T-helper 17 cell (primary cell): ENCODE results near the gene CEMIP. TPM values are rescaled to one million over a fixed set of nuclear protein-coding genes. Genes with fewer than 3 reads are reported as not detected.

Source experiments
- ATAC-seq: fragments of 150-1000 bp; cut with Tn5 transposase; 2 replicates; pipeline ENCODE4 v1.10.0; 2021; ENCODE audit warnings: mild to moderate bottlenecking, moderate library complexity
- DNase-seq, 3 donors: peaks; one replicate each; pipeline versions ENCODE4 v3.0.0 to v3.0.0-alpha.2; 2020 to 2021
- H3K9me3 ChIP-seq: one replicate; pipeline ENCODE4 v1.7.0; 2013; ENCODE audit warnings: low read length, mild to moderate bottlenecking; ENCODE audit not compliant: control insufficient read depth, poor library complexity, severe bottlenecking
- H3K27ac Mint-ChIP-seq: one replicate; pipeline ENCODE4 v1.8.0; 2022; ENCODE audit warnings: mild to moderate bottlenecking, moderate library complexity, mixed read lengths
- H3K27me3 Mint-ChIP-seq: one replicate; pipeline ENCODE4 v1.8.0; 2022; ENCODE audit warnings: mixed read lengths
- H3K36me3 Mint-ChIP-seq: one replicate; pipeline ENCODE4 v1.8.0; 2022; ENCODE audit warnings: low read depth, mixed read lengths
- H3K4me1 Mint-ChIP-seq: one replicate; pipeline ENCODE4 v1.8.0; 2022; ENCODE audit warnings: mild to moderate bottlenecking, mixed read lengths
- H3K4me3 Mint-ChIP-seq: one replicate; pipeline ENCODE4 v1.8.0; 2022; ENCODE audit warnings: mild to moderate bottlenecking, moderate library complexity, mixed read lengths
- total RNA-seq, 4 donors: library from RNA in 2 of 4; stranded (reverse) in 2 of 4; gene quantifications; one replicate each; pipeline ENCODE4 v1.2.3 and lab custom pipeline; 2022 to 2026

CEMIP gene
- total RNA-seq, 2 donors from 2014 or later = 0.15 to 0.42 TPM

- Mint-ChIP-seq H3K4me3 (no peak overlapping the region), H3K4me1 (peaks cover 7% of the 10 kb centered on the region), H3K27me3 (peaks cover 10% of the 10 kb centered on the region), H3K36me3 (peaks cover 3% of the 10 kb centered on the region), H3K27ac (no peak overlapping the region)
- no peak for DNase-seq
- ATAC-seq = no peak
- H3K9me3 ChIP-seq = no peaks in the 10 kb centered on the region
Measured at GRCh38 chr15:80887148-80887547, 108.0 kb downstream of the CEMIP start.

DNA sequence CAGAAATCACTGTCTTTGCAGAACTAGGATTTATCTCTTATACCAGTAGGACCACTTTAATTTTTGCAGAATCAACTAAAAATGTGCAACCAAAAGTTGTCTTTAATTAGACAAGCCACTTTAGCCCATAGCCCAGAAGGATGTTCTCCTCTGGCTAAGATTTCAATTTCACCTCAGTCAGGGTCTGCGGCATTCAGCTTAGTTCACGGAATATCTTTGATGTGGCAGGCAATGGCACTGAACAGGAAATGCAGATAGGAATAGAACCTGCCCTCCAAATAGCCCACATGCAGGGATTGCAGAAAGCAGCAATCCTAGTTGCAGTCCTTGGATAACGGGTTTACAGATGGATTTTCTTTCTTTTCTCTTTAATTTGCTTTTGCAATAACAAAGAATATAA is 109.7 kb downstream of the CEMIP start:
- Mint-ChIP-seq H3K4me1 (peaks cover 7% of the 10 kb centered on the region), H3K27ac (no peak overlapping the region), H3K27me3 (peaks cover 10% of the 10 kb centered on the region), H3K4me3 (no peak overlapping the region), H3K36me3 (peaks cover 3% of the 10 kb centered on the region)
- no peak for DNase-seq
- ATAC-seq = no peak
- no peaks in the 10 kb centered on the region for H3K9me3 ChIP-seq

DNA sequence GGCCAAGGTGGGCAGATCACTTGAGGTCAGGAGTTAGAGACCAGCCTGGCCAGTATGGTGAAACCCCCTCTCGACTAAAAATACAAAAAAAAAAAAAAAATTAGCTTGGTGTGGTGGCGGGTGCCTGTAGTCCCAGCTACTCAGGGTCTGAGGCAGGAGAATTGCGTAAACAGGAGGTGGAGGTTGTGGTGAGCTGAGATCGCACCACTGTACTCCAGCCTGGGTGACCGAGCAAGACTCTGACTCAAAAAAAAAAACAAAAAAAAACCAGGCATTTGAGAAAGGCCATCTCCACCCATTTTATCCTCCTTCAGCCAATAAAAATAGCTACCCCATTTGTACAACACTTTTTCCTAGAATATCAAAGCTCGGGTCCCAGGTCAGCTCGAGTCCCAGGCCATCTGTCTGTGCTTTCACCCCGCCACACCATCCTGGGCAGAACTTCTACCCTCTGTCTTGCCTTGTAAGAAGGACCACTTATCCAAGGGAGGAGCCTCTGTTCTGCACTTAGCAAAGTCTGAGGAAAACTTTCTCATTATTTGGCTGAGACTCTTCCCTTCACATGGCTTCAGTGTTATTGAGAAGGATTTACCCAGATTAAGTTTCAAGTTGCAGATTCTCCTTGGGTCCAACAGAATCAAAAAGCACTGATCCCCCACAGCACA is 111.3 kb downstream of the CEMIP start:
- no peak overlapping the region for H3K4me3 Mint-ChIP-seq
- no peaks in the 10 kb centered on the region for H3K9me3 ChIP-seq
- peaks cover 3% of the 10 kb centered on the region for H3K36me3 Mint-ChIP-seq
- peaks cover 10% of the 10 kb centered on the region for H3K27me3 Mint-ChIP-seq
- H3K4me1 Mint-ChIP-seq = peaks cover 7% of the 10 kb centered on the region
- no peak for ATAC-seq
- H3K27ac Mint-ChIP-seq = no peak overlapping the region
- DNase-seq = no peak

- no peak for ATAC-seq
- peaks cover 4% of the 10 kb centered on the region for H3K4me1 Mint-ChIP-seq
- no peak overlapping the region for H3K27ac Mint-ChIP-seq
- H3K36me3 Mint-ChIP-seq = peaks cover under 1% of the 10 kb centered on the region
- DNase-seq = no peak
- no peak overlapping the region for H3K4me3 Mint-ChIP-seq
- no peaks in the 10 kb centered on the region for H3K9me3 ChIP-seq
- H3K27me3 Mint-ChIP-seq = peaks cover 5% of the 10 kb centered on the region
Measured at GRCh38 chr15:80891006-80891405, 111.8 kb downstream of the CEMIP start.

GRCh38 chr15:80892414-80892813 is 113.2 kb downstream of the CEMIP start:
- DNase-seq (no peak), ATAC-seq (no peak)
- Mint-ChIP-seq H3K4me1 (peaks cover 4% of the 10 kb centered on the region), H3K27me3 (no peaks in the 10 kb centered on the region), H3K4me3 (no peak overlapping the region), H3K36me3 (no peaks in the 10 kb centered on the region), H3K27ac (no peak overlapping the region)
- no peaks in the 10 kb centered on the region for H3K9me3 ChIP-seq

DNA sequence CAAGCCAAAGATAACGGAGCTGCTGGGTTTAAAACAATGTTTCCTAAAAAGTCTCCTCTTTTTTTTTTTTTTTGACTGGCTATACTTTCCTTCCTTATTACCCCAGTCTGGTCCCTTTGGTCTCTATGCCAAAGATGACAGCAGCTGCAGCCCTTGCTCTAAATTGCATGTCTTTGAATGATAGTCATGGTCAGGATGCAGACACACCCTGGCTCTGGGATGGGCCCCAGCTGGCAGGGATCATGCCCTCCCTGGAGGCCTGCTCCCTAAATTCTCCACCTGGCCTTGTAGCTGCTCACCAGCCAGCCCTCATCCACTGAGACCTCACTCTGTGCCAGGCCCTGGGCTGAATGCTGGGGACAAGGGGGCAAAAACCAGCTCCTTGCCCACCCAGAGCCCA is 114.6 kb downstream of the CEMIP start:
- Mint-ChIP-seq H3K36me3 (no peaks in the 10 kb centered on the region), H3K27me3 (no peaks in the 10 kb centered on the region), H3K4me1 (peaks cover 2% of the 10 kb centered on the region), H3K27ac (no peak overlapping the region), H3K4me3 (no peak overlapping the region)
- no peaks in the 10 kb centered on the region for H3K9me3 ChIP-seq
- ATAC-seq (no peak), DNase-seq (no peak)

DNA sequence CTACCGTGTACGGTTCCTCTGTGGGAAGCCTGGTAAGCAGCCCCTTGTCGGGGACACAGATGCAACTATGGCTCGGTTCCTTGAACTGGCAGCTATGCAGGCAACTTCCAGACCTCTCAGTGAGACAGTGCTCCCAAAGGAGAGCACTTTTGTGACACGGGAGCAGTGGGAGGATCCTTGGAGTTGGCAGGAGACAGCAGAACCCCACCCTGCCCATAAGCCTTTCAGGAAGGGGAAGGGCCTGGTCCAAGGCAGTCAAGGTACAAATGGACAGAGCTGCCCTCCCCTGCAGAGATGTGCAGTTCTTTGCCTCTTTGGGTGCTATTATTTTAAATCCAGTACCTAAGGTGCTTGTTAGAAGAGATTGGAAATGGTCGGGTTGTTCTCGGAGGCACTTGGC is 115.9 kb downstream of the CEMIP start:
- no peak for DNase-seq
- Mint-ChIP-seq H3K27ac (no peak overlapping the region), H3K4me1 (no peaks in the 10 kb centered on the region), H3K4me3 (no peak overlapping the region), H3K27me3 (no peaks in the 10 kb centered on the region), H3K36me3 (no peaks in the 10 kb centered on the region)
- no peak for ATAC-seq
- H3K9me3 ChIP-seq = no peaks in the 10 kb centered on the region

DNA sequence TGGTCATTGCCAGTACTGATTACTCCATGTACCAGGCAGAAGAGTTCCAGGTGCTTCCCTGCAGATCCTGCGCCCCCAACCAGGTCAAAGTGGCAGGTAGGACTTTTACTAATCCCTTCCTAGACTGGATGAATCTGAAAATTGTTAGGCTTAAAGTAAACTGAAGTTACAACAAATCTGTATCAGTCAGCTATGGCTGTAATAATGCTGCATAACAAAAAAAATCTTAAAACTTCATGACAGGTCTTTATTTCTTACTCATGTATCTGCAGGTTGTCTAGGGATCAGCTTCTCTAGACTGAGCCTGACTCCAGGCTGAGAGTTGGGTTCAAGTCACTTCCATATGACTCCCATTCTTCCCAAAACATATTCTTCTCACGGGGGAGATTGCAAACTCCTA is 116.8 kb downstream of the CEMIP start:
- H3K9me3 ChIP-seq = no peaks in the 10 kb centered on the region
- H3K36me3 Mint-ChIP-seq = peaks cover 2% of the 10 kb centered on the region
- no peaks in the 10 kb centered on the region for H3K4me1 Mint-ChIP-seq
- H3K4me3 Mint-ChIP-seq = no peak overlapping the region
- no peak overlapping the region for H3K27ac Mint-ChIP-seq
- DNase-seq = no peak
- H3K27me3 Mint-ChIP-seq = no peaks in the 10 kb centered on the region
- no peak for ATAC-seq

DNA sequence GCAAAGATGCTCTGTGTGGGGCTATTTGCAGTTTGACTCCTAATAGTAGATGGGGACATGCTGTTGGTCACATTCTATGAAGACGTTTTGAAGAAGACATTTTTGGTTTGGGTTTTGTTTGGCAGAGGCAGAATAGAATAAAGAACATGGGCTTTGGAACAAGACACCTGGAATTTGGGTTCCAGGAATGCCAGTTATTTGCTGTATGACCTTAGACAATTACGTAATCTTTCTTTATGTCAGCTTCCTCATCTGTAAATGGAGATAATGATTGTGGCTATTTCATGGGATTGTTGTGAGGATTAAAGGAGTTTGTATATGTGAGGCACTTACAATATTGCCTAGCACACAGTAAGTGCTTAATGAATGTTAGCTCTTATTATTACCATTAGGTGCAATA is 118.9 kb downstream of the CEMIP start:
- Mint-ChIP-seq H3K4me3 (no peak overlapping the region), H3K36me3 (peaks cover 2% of the 10 kb centered on the region), H3K27me3 (no peaks in the 10 kb centered on the region), H3K4me1 (no peaks in the 10 kb centered on the region), H3K27ac (no peak overlapping the region)
- H3K9me3 ChIP-seq = no peaks in the 10 kb centered on the region
- ATAC-seq = no peak
- no peak for DNase-seq

DNA sequence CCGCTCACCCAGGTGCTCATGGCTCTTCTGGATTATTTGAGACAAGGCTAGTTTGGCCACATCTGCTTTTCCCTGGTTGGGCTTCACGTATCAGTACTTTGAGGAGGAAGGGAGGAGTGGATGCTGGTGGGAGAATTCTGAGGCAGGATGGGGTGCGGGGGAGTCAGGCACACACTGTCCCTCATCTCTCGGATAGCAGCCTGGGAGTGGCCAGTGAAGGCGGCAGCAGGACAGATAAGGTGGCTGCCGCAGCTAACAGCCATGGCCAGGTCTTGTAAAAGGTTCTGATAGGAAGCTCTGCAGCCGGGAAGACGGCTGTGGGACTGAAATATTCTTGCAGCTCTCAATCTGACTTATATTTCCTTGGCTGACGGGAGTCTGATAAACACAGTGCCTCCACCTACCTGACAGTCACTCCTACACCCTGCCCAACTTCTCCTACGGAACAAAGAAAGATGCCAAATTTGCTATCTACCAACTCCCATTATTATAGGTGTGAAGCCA is 123.2 kb downstream of the CEMIP start:
- no peak for DNase-seq
- peaks cover 8% of the 10 kb centered on the region for H3K36me3 Mint-ChIP-seq

GRCh38 chr15:80904998-80905397 is 125.8 kb downstream of the CEMIP start:
- ATAC-seq (no peak), DNase-seq (no peak)
- no peaks in the 10 kb centered on the region for H3K9me3 ChIP-seq
- Mint-ChIP-seq H3K27ac (no peak overlapping the region), H3K36me3 (peaks cover 8% of the 10 kb centered on the region), H3K4me1 (no peaks in the 10 kb centered on the region), H3K4me3 (no peak overlapping the region), H3K27me3 (no peaks in the 10 kb centered on the region)

More for the DNA sequence above, 123.2 kb downstream of the CEMIP start:
- H3K9me3 ChIP-seq = no peaks in the 10 kb centered on the region
- H3K27ac Mint-ChIP-seq = no peak overlapping the region
- H3K4me1 Mint-ChIP-seq = no peaks in the 10 kb centered on the region
- no peak overlapping the region for H3K4me3 Mint-ChIP-seq
- H3K27me3 Mint-ChIP-seq = no peaks in the 10 kb centered on the region
- no peak for ATAC-seq

GRCh38 chr15:80906159-80906766 is 127.1 kb downstream of the CEMIP start:
- no peak for DNase-seq
- no peak overlapping the region for H3K27ac Mint-ChIP-seq
- H3K9me3 ChIP-seq = no peaks in the 10 kb centered on the region
- no peak for ATAC-seq
- H3K4me3 Mint-ChIP-seq = no peak overlapping the region
- no peaks in the 10 kb centered on the region for H3K27me3 Mint-ChIP-seq
- no peaks in the 10 kb centered on the region for H3K4me1 Mint-ChIP-seq
- H3K36me3 Mint-ChIP-seq = peaks cover 6% of the 10 kb centered on the region

- Mint-ChIP-seq H3K36me3 (no peaks in the 10 kb centered on the region), H3K27ac (no peak overlapping the region)
Measured at GRCh38 chr15:80911821-80912220, 132.7 kb downstream of the CEMIP start.

DNA sequence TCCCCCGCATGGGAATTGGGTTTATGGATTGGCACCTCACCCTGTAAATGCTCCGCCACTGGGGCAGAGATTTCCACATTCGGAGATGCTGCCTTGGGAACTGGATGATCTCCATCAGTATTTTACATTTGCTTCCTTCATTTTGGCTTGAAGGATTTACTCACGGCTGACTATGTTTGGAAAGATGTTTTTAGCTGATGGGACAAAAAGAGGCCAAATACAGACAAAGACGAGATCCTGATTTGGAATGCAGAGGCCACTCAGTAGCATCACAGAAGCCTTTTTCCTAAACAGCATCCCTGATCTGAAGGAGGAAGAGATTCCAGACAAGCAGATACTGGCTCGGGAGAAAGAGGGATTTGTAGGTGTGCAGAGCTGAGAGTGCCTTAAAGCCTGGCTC is 133.5 kb downstream of the CEMIP start:
- DNase-seq (no peak), ATAC-seq (no peak)
- Mint-ChIP-seq H3K27ac (no peak overlapping the region), H3K36me3 (no peaks in the 10 kb centered on the region), H3K27me3 (no peaks in the 10 kb centered on the region), H3K4me3 (no peak overlapping the region), H3K4me1 (no peaks in the 10 kb centered on the region)
- no peaks in the 10 kb centered on the region for H3K9me3 ChIP-seq

More at GRCh38 chr15:80911821-80912220, 132.7 kb downstream of the CEMIP start:
- Mint-ChIP-seq H3K4me1 (no peaks in the 10 kb centered on the region), H3K27me3 (no peaks in the 10 kb centered on the region), H3K4me3 (no peak overlapping the region)
- DNase-seq = no peak
- no peaks in the 10 kb centered on the region for H3K9me3 ChIP-seq
- ATAC-seq = no peak
